GM18505 (cell line): ENCODE results near the gene CTBS.
"Not testable (repeated sequence)": the region's sequence is repeated elsewhere in the genome, so short reads cannot be mapped to it uniquely, and the experiment has no call there.

Experiments used
- ATAC-seq: cut with Tn5 transposase; IDR thresholded peaks from one replicate; pipeline ENCODE4 v1.9.1; 2021; ENCODE audit not compliant: unreplicated experiment
- POLR2A ChIP-seq: IDR thresholded peaks from 4 replicates; pipeline ENCODE4 v1.6.1; 2011; ENCODE audit warnings: borderline replicate concordance; ENCODE audit not compliant: insufficient read depth, insufficient read length; ENCODE audit errors: extremely low read depth

The CTBS gene

DNA sequence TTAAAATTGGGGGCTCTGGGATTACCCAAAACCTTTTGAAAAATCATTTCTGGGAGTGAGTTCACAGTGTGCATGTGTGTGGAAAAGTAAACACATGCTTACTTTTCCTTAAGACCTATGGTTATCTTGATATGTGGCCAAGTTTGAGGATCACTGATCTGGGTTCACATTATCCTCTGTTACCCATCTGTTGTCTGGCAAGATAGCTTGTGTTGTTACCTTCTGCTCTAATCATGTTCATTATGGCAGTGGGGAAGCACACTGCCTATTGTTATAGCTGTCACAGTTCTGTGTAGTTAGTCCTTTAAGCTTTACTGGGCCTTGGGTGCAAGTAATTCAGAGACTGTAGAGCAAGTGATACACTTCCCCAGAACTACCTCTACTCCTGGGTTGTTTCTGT, 5.0 kb downstream of the CTBS start:
- no peak for ATAC-seq
- no peak for TF ChIP-seq POLR2A

DNA sequence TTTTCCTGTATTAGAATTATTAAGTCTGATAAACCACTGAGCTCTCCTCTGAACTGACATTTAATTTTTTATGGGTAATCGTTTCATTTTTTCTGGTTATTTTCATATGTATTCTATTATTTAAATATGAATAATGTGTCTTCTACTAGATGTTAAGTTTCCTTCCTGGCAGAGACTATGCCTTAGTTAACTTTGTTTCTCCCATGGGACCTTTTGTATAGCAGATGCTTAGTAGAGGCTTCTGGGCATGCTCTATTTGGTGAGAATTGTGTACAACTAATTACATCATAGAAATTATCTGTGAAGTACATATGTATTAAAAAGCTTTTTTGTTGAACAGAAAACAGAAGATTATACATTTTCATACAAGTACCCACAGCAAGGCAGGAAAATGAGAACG, 23.4 kb downstream of the CTBS start:
- ATAC-seq = no peak
- no peak for TF ChIP-seq POLR2A

DNA sequence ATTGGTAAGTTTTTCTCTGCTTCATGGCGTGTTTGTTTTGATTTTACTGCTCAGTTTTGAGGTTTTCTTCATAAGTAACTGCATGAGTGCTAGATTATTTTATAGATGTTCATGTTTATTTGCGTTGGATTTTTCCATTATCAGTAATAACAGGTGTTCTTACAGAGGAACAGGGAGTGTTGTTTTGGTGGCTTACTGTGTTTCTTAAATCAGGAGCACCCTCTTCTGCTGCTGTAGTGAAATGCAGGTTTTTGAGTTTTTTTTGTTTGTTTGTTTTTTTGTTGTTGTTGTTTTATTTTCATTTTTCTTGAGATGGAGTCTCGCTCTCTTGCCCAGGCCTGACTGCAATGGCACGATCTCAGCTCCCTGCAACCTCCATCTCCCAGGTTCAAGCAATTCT, 32.6 kb downstream of the CTBS start:
- TF ChIP-seq POLR2A = no peak
- ATAC-seq = no peak

DNA sequence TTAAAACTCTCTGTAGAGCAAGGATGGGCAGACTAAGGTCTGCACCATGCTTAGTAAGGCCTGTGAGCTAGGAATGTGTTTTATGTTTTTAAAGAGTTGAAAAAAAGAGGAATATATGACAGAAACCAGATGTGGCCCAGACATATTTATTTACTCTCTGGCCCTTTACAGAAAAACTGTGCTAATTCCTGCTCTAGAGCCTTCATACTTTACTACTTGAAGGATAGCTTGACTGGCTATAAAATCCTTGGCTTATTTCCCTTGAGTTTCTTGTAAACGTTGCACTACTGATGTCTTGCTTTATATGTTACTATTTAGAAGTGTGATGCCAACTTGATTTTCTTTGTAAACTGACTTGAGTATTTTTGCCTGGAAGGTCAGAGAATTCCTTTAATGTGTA, 33.5 kb downstream of the CTBS start:
- TF ChIP-seq POLR2A = no peak
- no peak for ATAC-seq

DNA sequence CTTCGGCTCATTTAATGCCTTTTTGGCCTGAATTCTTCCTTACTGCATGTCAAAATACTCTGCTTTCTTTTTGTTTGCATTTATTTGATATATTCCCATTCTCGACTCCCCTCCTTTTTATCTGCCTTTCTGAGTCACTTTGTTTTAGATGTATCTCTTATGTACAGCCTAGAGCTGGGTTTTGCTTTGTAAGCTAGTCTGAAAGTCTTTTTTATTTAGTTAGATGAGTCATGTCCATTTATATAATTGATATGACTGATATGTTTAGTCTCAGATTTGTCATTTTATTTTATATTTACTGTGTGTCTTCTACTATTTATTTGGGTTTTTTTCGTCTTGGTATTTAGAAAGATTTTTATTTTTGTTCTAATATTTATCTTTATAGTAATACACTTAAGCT, 34.3 kb downstream of the CTBS start:
- no peak for TF ChIP-seq POLR2A
- ATAC-seq = no peak

DNA sequence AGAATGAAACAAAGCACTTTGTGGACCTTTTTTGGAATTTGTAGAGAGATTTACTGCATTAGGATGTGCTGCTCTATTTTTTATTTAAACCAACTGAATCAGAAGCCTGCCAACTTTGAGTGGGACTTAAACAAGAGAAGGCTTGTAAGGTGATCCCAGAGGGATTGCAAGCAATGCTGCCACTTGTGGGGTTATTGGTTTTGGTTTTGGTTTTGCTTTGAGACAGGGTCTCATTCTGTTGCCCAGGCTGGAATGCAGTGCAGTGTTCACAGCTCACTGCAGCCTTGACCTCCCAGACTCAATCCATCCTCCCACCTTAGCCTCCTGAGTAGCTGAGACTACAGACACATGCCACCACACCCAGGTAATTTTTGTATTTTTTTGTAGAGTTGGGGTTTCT, 35.6 kb downstream of the CTBS start:
- no peak for ATAC-seq
- no peak for TF ChIP-seq POLR2A

DNA sequence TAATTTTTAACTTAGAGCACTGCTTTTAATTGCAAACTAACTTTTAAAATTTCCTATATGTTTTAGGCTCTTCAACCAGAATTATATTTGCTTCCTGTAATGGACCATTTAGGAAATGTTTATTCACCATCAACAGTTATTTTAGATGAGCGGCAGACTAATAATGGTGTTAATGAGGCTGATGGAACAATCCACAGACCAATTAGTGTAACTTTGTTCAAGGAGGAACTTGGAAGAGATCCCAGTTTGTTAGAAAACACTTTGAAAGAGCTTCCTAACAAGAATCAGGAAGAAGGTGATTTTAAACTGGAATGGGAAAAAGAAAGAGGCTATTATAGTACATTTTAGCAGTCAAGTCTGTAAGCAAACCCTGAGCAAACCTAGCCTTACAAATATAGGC, 48.5 kb downstream of the CTBS start:
- no peak for TF ChIP-seq POLR2A
- no peak for ATAC-seq

DNA sequence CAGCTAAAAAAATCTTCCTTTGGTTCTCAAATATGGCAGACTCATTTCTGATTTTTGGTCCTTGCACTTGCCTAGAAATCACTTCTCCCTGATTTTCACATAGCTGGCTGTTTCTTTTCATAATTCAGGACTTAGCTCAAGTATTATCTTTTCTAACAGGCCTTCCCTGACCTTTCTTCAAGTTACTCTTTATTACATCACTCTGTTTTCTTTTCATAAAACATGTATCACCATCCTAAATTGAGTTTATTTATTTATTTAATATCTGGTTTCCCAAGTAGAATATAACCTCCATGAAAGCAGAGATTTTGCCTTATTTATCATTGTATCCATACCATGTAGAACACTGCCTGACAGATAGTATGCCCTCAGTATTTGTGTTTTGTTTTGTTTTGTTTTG, 49.6 kb downstream of the CTBS start:
- TF ChIP-seq POLR2A = no peak
- no peak for ATAC-seq

DNA sequence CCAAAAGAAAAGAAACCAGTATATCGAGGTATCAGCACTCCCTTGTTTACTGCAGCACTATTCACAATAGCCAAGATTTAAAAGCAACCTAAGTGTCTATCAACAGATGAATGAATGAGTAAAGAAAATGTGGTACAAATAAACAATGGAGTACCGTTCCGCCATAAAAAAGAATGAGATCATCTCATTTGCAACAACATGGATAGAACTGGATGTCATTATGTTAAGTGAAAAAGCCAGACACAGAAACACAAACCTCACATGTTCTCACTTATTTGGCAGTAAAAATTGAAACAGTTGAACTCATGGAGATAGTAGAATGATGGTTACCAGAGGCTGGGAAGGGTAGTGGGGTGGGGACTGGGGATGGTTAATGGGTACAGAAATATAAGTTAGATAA, 63.6 kb downstream of the CTBS start:
- TF ChIP-seq POLR2A = no peak
- no peak for ATAC-seq

DNA sequence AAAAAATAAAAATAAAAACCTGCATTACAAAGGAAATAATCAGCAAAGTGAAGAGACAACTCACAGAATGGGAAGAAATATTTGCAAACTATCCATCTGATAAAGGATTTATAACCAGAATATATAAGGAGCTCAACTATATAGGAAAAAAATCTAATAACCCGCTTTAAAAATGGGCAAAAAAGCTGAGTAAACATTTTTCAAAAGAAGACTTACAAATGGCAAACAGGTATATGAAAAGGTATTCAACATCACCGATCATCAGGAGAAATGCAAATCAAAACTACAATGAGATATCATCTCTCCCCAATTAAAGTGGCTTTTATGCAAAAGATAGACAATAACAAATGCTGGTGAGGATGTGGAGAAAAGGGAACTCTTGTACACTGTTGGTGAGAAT, 64.1 kb downstream of the CTBS start:
- TF ChIP-seq POLR2A = no peak
- no peak for ATAC-seq

DNA sequence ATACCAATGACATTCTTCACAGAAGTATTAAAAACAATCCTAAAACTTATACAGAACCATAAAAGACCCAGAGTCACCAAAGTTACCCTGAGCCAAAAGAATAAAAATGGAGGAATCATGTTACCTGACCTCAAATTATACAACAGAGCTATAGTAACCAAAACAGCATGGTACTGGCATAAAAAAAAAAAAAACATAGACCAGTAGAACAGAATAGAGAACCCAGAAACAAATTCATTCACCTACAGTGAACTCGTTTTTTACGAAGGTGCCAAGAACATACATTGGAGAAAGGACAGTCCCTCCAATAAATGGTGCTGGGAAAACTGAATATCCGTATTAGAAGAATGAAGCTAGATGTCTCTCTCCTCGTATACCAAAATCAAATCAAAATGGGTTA, 65.2 kb downstream of the CTBS start:
- ATAC-seq = no peak
- TF ChIP-seq POLR2A = no peak

DNA sequence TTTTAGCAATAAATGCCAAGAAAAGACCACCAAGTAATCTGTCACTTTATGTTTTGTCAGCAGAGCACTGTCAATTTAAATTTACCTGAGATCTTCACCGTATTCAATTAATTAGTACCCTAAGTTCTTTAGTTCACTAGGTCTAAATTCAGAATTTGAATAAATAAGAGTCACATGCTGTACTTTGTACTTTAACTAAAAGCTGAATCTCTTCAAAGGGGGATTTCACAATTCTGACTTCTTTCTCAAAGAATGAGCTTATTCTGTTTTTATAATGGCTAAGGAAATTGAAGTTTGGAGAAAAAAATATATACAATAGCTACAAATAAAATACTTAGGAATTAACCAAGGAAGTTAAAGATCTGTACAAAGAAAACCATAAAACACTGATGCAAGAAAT, 65.7 kb downstream of the CTBS start:
- TF ChIP-seq POLR2A = no peak
- no peak for ATAC-seq

DNA sequence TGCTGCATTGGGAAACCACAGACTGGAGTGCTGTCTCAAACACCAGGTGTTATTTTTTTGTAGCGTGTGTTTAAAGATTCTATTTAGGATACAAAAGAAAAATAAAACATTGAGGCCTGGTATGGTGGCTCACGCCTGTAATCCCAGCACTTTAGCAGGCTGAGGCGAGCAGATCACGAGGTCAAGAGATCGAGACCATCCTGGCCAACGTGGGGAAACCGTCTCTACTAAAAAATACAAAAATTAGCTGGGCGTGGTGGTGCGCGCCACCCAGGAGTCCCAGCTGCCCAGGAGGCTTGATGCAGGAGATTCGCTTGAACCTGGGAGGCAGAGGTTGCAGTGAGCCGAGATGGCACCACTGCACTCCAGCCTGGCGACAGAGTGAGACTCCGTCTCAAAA, 66.4 kb downstream of the CTBS start:
- not testable (repeated sequence) for ATAC-seq

DNA sequence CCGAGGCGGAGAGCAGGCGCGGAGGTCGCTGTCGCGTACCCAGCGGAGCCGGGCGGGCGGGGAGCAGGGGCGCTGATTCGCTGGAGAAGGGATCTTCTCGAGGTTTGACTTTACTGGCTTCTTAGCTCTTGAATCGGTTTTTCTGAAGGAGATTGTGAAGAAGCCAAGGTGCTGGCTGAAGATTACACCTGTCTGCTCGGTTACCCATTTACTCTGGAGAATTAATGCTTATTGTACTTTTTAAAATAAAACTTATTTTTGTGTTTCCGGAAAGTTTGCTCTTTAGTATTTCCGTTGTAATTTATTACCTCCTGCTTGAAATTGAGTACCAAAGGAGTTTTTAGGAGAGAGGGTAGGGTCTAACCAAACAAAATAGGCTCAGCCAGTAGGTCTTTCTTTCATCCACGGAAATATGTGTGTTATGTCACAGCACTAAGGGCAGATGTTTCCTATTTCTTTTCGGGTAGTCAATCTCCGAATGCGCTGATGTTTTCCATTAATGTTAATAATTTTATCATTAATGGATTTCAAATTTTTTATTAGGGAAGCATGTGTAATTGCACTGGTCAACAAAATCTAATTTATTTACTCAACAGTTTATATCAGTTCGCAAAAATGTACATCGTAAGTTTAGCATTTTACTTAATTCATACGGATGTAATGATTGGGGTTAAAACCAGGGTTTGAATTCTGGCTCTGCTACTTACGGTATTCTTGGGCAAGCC, 67.3 kb downstream of the CTBS start:
- no peak for TF ChIP-seq POLR2A
- ATAC-seq = no peak
